ENCODE measurements around the gene CLDN6. TPM values are rescaled to one million over a fixed set of nuclear protein-coding genes. Genes with fewer than 3 reads are reported as not detected.

Gene CLDN6
- total and polyA plus RNA-seq, 2 of the 13 experiments (the other 11 are each of a cell fraction or from before 2014, with no cell fraction given) = 5.9 to 7.6 TPM

- TF ChIP-seq PRDM10 (CRISPR knock-in tag; IDR thresholded peaks at IDR 0.05; ENCODE audit: low read depth) = peak; percentile 42; the same call in 1 of the 2 replicates
- no peak for TF ChIP-seq ZSCAN22 (CRISPR knock-in tag; IDR thresholded peaks at IDR 0.05)
- no peak for TF ChIP-seq ZNF577 (CRISPR knock-in tag; IDR thresholded peaks at IDR 0.05; ENCODE audit: borderline replicate concordance, low read depth)
- TF ChIP-seq MIER2 (CRISPR knock-in tag; IDR thresholded peaks at IDR 0.05) = no peak
- TF ChIP-seq KAT8 (CRISPR knock-in tag; IDR thresholded peaks at IDR 0.05) = peak; percentile 84; the same call in 1 of the 2 replicates
- peak; percentile 84 for TF ChIP-seq ZNF777 (CRISPR knock-in tag; IDR thresholded peaks at IDR 0.05)
- no peak for TF ChIP-seq ARID3A (IDR thresholded peaks at IDR 0.05; ENCODE audit: low read depth, low read length)
- peak; percentile 71; the same call in 1 of the 2 replicates for TF ChIP-seq KDM5A (IDR thresholded peaks at IDR 0.05; ENCODE audit: borderline replicate concordance, low read length)
- no peak for TF ChIP-seq TEAD2 (CRISPR knock-in tag; IDR thresholded peaks at IDR 0.05)
- no peak for TF ChIP-seq RFX3 (CRISPR knock-in tag; IDR thresholded peaks at IDR 0.05)
- peak; percentile 65; the same call in 1 of the 2 replicates for TF ChIP-seq MLX (CRISPR knock-in tag; IDR thresholded peaks at IDR 0.05)
- TF ChIP-seq NCOA2 (CRISPR knock-in tag; IDR thresholded peaks at IDR 0.05) = peak; percentile 41; the same call in 1 of the 2 replicates
- TF ChIP-seq U2AF1 (optimal IDR thresholded peaks at IDR 0.05; ENCODE audit: low read depth, low read length) = no peak
- peak; percentile 93 for TF ChIP-seq ZFY (CRISPR knock-in tag; IDR thresholded peaks at IDR 0.05)
- TF ChIP-seq ZSCAN31 (CRISPR knock-in tag; IDR thresholded peaks at IDR 0.05; ENCODE audit: low read depth) = peak; percentile 83; the same call in 1 of the 2 replicates
- TF ChIP-seq ZNF33B (CRISPR knock-in tag; IDR thresholded peaks at IDR 0.05) = peak; percentile 79; the same call in 1 of the 2 replicates
- no peak; the same call in 1 of the 2 replicates for TF ChIP-seq ZNF276 (CRISPR knock-in tag; IDR thresholded peaks at IDR 0.05; ENCODE audit: low read depth)
- 0 out of 2 replicates have a peak, but pooled peaks have one; percentile 57 for TF ChIP-seq ZBTB7A (CRISPR knock-in tag; IDR thresholded peaks at IDR 0.05)
- peak; percentile 71 for TF ChIP-seq E2F1 (CRISPR knock-in tag; IDR thresholded peaks at IDR 0.05)
- no peak for TF ChIP-seq FOXP1 (IDR thresholded peaks at IDR 0.05)
- TF ChIP-seq FOXP1 (CRISPR knock-in tag; IDR thresholded peaks at IDR 0.05) = no peak
- TF ChIP-seq PAF1 (CRISPR knock-in tag; IDR thresholded peaks at IDR 0.05) = 0 out of 2 replicates have a peak, but pooled peaks have one; percentile 79
Observed at GRCh38 chr16:3023669-3024478, 5.9 kb upstream of the CLDN6 start, which contains the start of the genes HCFC1R1 and THOC6 (continued).
